OCI-LY7 (cell line): ENCODE measurements around the gene SNX32. TPM values are rescaled to one million over a fixed set of nuclear protein-coding genes. Genes with fewer than 3 reads are reported as not detected.

Experiments
- BruUV-seq: library from RNA; stranded (reverse); fragments of 400-500 nt; replicated peaks from 2 replicates; lab custom pipeline; 2021; lab: Mats Ljungman, UMichigan
- CTCF ChIA-PET: fragments of 300-600 bp; sonication (Branson Sonifier 250); formaldehyde crosslinking; loops from one replicate; lab custom pipeline; 2022; ENCODE audit warnings: antibody characterized with exemption; ENCODE audit not compliant: unreplicated experiment; lab: Charles Lee
- POLR2A ChIA-PET: fragments of 300-600 bp; sonication (Branson Sonifier 250); formaldehyde crosslinking; loops from one replicate; lab custom pipeline; 2022; ENCODE audit warnings: antibody characterized with exemption; lab: Charles Lee
- DNase-seq: peaks from one replicate; pipeline ENCODE4 v3.0.0-alpha.2; 2015; ENCODE audit warnings: low spot score
- H2AFZ ChIP-seq: fragments of 200-600 bp; sonication (generic), shearing (Covaris generic); 2 replicates; pipeline ENCODE4 v1.6.1; 2014; ENCODE audit warnings: mild to moderate bottlenecking, antibody characterized with exemption, low read length, moderate library complexity
- H3K27ac ChIP-seq: fragments of 200-600 bp; sonication (generic); 2 replicates; pipeline ENCODE4 v1.5.1; 2014; ENCODE audit warnings: mixed run types, low read depth, mild to moderate bottlenecking, moderate library complexity, low read length, inconsistent platforms; ENCODE audit not compliant: poor library complexity, severe bottlenecking
- H3K36me3 ChIP-seq: fragments of 200-600 bp; sonication (generic); 2 replicates; pipeline ENCODE4 v1.6.1; 2014; ENCODE audit warnings: mild to moderate bottlenecking, antibody characterized with exemption, low read length, moderate library complexity, mixed read lengths; ENCODE audit not compliant: insufficient read depth
- H3K4me1 ChIP-seq: fragments of 200-600 bp; sonication (generic); 2 replicates; pipeline ENCODE4 v1.5.1; 2014; ENCODE audit warnings: mild to moderate bottlenecking, low read length; ENCODE audit not compliant: insufficient read depth, poor library complexity, severe bottlenecking
- H3K4me2 ChIP-seq: fragments of 200-600 bp; sonication (generic); 2 replicates; pipeline ENCODE4 v1.6.1; 2014; ENCODE audit warnings: mild to moderate bottlenecking, low read length
- H3K4me3 ChIP-seq: fragments of 200-600 bp; sonication (generic); 2 replicates; pipeline ENCODE4 v1.5.1; 2014; ENCODE audit warnings: mild to moderate bottlenecking, low read depth, low read length; ENCODE audit not compliant: poor library complexity, severe bottlenecking
- H3K79me2 ChIP-seq: fragments of 200-600 bp; sonication (generic); 2 replicates; pipeline ENCODE4 v1.6.1; 2016; ENCODE audit warnings: low read depth, mild to moderate bottlenecking, low read length, moderate library complexity, mixed read lengths; ENCODE audit not compliant: insufficient read depth
- H3K9me2 ChIP-seq: fragments of 200-600 bp; sonication (generic); 2 replicates; pipeline ENCODE4 v1.6.1; 2016; ENCODE audit warnings: mild to moderate bottlenecking, low read length, mixed read lengths; ENCODE audit not compliant: insufficient read depth
- H3K9me3 ChIP-seq: fragments of 200-600 bp; sonication (generic); 2 replicates; pipeline ENCODE4 v1.6.1; 2014; ENCODE audit warnings: mild to moderate bottlenecking, mixed run types, low read length, mixed read lengths
- H4K20me1 ChIP-seq: fragments of 200-600 bp; sonication (generic); 2 replicates; pipeline ENCODE4 v1.6.1; 2014; ENCODE audit warnings: mild to moderate bottlenecking, antibody characterized with exemption, low read length, moderate library complexity, mixed read lengths; ENCODE audit not compliant: insufficient read depth
- EZH2phosphoT487 ChIP-seq: fragments of 200-600 bp; sonication (generic); IDR thresholded peaks from 2 replicates; pipeline ENCODE4 v1.6.1; 2018; ENCODE audit warnings: low read depth, borderline replicate concordance, mild to moderate bottlenecking, mixed run types, antibody characterized with exemption, low read length, moderate library complexity, mixed read lengths
- intact Hi-C: fragments of 100-400 bp; cut with micrococcal nuclease; formaldehyde crosslinking; loops from one replicate; pipeline ENCODE4 v1.10.0; 2022; ENCODE audit not compliant: unreplicated experiment
- total RNA-seq, 2 experiments: library from RNA; depleted of rRNA in 1 of 2; stranded (reverse); fragments of >200 nt in 1 of 2; shearing (Covaris generic) in 1 of 2; gene quantifications; 2 replicates each; pipeline ENCODE4 v1.2.3, GENCODE V29; 2014 to 2022
- TF ChIP-seq, protein P1 (sequence below): fragments of 200-600 bp; sonication (generic); conservative IDR thresholded peaks from 2 replicates; pipeline ENCODE4 v1.5.1; 2014; ENCODE audit warnings: mild to moderate bottlenecking, antibody characterized with exemption, low read length, moderate library complexity, mixed read lengths

The SNX32 gene
- total RNA-seq, 2 experiments from 2014 or later, result not detected

DNA sequence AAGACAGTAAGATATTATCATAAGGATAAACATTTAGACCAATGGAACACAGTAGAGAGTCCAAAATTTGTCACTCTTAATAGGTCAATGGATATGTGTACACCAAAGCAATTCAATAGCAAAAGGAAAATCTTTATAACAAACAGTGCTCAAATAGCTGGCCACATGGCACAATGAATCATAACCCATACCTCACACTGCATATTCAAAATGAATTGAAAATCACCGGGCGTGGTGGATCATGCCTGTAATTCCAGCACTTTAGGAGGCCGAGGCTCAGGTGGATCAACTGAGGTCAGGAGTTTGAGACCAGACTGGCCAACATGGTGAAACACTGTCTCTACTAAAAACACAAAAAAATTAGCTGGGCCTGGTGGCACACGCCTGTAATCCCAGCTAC is 8.4 kb downstream of the SNX32 start:
- Histone ChIP-seq H3K9me2 (no peaks in the 10 kb centered on the region), H3K4me3 (no peak overlapping the region), H3K4me2 (no peak overlapping the region), H3K4me1 (no peaks in the 10 kb centered on the region), H3K27ac (no peak overlapping the region), H3K9me3 (no peaks in the 10 kb centered on the region), H3K36me3 (no peaks in the 10 kb centered on the region), H2AFZ (no peak overlapping the region), H4K20me1 (no peaks in the 10 kb centered on the region), H3K79me2 (no peaks in the 10 kb centered on the region)
- BruUV-seq, result no TSS peak
- no peak for DNase-seq
- CTCF ChIA-PET, result no interaction called here
- intact Hi-C loops, result no loop called here
- POLR2A ChIA-PET, result interaction anchor here (0.5 kb wide), 1 partner anchor 1455 kb away, joined by 3 read pairs; no protein-coding TSS in a partner anchor
- TF ChIP-seq, protein P1, sequence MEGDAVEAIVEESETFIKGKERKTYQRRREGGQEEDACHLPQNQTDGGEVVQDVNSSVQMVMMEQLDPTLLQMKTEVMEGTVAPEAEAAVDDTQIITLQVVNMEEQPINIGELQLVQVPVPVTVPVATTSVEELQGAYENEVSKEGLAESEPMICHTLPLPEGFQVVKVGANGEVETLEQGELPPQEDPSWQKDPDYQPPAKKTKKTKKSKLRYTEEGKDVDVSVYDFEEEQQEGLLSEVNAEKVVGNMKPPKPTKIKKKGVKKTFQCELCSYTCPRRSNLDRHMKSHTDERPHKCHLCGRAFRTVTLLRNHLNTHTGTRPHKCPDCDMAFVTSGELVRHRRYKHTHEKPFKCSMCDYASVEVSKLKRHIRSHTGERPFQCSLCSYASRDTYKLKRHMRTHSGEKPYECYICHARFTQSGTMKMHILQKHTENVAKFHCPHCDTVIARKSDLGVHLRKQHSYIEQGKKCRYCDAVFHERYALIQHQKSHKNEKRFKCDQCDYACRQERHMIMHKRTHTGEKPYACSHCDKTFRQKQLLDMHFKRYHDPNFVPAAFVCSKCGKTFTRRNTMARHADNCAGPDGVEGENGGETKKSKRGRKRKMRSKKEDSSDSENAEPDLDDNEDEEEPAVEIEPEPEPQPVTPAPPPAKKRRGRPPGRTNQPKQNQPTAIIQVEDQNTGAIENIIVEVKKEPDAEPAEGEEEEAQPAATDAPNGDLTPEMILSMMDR, result no peak
- no peak for TF ChIP-seq EZH2phosphoT487

DNA sequence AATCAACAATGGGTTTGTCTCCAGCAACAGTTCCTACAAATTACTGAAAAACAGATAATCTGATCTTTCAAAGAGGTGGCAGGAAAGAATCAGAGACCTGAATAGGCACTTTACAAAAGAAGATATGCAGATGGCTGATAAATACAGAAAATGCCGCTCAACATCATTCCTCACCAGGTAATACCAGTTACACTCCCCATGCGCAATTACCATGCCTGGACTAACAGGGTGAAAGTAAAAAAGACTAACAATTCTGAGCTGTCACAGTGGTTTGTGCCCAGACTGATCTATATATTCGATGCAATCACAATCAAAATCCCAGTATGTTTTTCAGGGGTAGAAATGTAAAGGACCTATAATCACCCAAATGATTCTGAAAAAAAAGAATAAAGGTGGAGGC is 10.0 kb downstream of the SNX32 start:
- no peaks in the 10 kb centered on the region for H3K36me3 ChIP-seq
- no peaks in the 10 kb centered on the region for H3K9me3 ChIP-seq
- POLR2A ChIA-PET, result interaction anchor here (0.7 kb wide), 1 partner anchor 1454 kb away, joined by 4 read pairs; no protein-coding TSS in a partner anchor
- BruUV-seq, result no TSS peak
- TF ChIP-seq, protein P1, result no peak
- no peak for TF ChIP-seq EZH2phosphoT487
- intact Hi-C loops, result no loop called here
- no peaks in the 10 kb centered on the region for H3K79me2 ChIP-seq
- no peak overlapping the region for H3K4me2 ChIP-seq
- no peak overlapping the region for H2AFZ ChIP-seq
- CTCF ChIA-PET, result no interaction called here
- H3K9me2 ChIP-seq, result no peaks in the 10 kb centered on the region
- no peaks in the 10 kb centered on the region for H3K4me1 ChIP-seq
- no peak overlapping the region for H3K27ac ChIP-seq
- no peaks in the 10 kb centered on the region for H4K20me1 ChIP-seq
- DNase-seq, result no peak
- H3K4me3 ChIP-seq, result no peak overlapping the region

DNA sequence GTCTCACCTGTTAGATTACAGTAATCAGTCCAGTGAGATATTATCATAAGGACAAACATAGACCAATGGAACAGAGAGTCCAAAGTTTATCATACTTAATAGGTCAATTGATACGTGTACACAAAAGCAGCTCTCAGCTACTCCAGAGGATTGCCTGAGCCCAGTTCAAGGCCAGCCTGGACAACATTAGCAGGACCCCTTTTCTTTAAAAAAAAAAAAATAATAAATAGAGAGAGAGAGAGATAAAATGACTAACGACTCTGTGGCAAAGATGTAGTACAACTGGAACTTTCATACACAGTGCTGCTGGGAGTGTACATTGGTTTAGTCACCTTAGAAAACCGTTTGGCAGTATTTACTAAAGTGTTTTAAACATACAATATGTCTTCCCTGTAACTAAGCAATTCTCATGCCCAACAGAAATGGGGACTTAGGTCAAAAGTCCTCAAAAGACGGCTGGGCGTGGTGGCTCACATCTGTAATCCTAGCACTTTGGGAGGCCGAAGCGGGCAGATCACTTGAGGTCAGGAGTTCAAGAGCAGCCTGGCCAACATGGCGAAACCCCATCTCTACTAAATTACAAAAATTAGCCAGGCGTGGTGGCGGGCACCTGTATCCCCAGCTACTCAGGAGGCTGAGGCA is 10.6 kb downstream of the SNX32 start:
- Histone ChIP-seq H3K9me2 (no peaks in the 10 kb centered on the region), H3K27ac (no peak overlapping the region), H2AFZ (no peak overlapping the region), H3K4me2 (no peak overlapping the region), H3K4me3 (no peak overlapping the region), H3K9me3 (no peaks in the 10 kb centered on the region), H4K20me1 (no peaks in the 10 kb centered on the region), H3K4me1 (no peaks in the 10 kb centered on the region), H3K79me2 (no peaks in the 10 kb centered on the region), H3K36me3 (no peaks in the 10 kb centered on the region)
- TF ChIP-seq EZH2phosphoT487, result no peak
- TF ChIP-seq, protein P1, result no peak
- intact Hi-C loops, result no loop called here
- POLR2A ChIA-PET, result interaction anchor here (0.7 kb wide), 1 partner anchor 1455 kb away, joined by 4 read pairs; no protein-coding TSS in a partner anchor
- no TSS peak for BruUV-seq
- no peak for DNase-seq
- CTCF ChIA-PET, result no interaction called here
